Peyer's patch (tissue), 4 donors: ENCODE data around the gene RIMBP3C. TPM values are rescaled to one million over a fixed set of nuclear protein-coding genes. Genes with fewer than 3 reads are reported as not detected.

Experiments used
- small RNA-seq, 2 donors: library from RNA; depleted of rRNA; stranded (forward); fragments of <200 nt; gene quantifications; one replicate each; pipeline ENCODE3, GENCODE V24; 2016
- total RNA-seq, 4 donors: library from RNA; depleted of rRNA; stranded (reverse); fragments of >200 nt; gene quantifications; one replicate each; pipeline ENCODE4 v1.1.0, GENCODE V29; 2016

The RIMBP3C gene
- total RNA-seq, 4 donors from 2014 or later, result 0.54 to 0.83 TPM; not detected in 2

Small RNA genes within 50 kb of the gene (small RNA-seq; reads per million reads assigned to genes)
- gene RF00492 (0 reads per million in 2 donors), gene RN7SKP221 (0 reads per million in 2 donors)

Other genes with a start within 250 kb of the RIMBP3C start
- not detected for gene RIMBP3B, start 167.7 kb downstream of the RIMBP3C start, total RNA-seq
- gene HIC2, start 134.1 kb downstream of the RIMBP3C start, total RNA-seq, result 1 to 10 TPM; 5.0 to 9.5 (median 7.4) TPM
- gene TMEM191C, start 84.1 kb downstream of the RIMBP3C start, total RNA-seq, result 10 to 100 TPM in 1 of 4 donors, 1 to 10 TPM in 2, under 1 TPM in 1; 0.83 to 14.5 (median 4.0) TPM
- gene UBE2L3, start 16.3 kb upstream of the RIMBP3C start, total RNA-seq, result 10 to 100 TPM; 42.1 to 69.7 (median 50.1) TPM
- 10 to 100 TPM; 36.3 to 54.2 (median 38.8) TPM for gene YDJC, start 78.6 kb upstream of the RIMBP3C start, total RNA-seq
- gene CCDC116, start 81.3 kb upstream of the RIMBP3C start, total RNA-seq, result 1 to 10 TPM in 1 of 4 donors, under 1 TPM in 1, not detected in 2; 0.80 to 2.6 TPM
- gene SDF2L1, start 90.8 kb upstream of the RIMBP3C start, total RNA-seq, result 10 to 100 TPM; 14.9 to 49.2 (median 30.0) TPM
- 100 to 1,000 TPM in 1 of 4 donors, 10 to 100 TPM in 3; 55.0 to 131 (median 92.4) TPM for gene PPIL2, start 114.6 kb upstream of the RIMBP3C start, total RNA-seq
- gene YPEL1, start 184.3 kb upstream of the RIMBP3C start, total RNA-seq, result 1 to 10 TPM; 3.3 to 4.8 (median 3.4) TPM